A549 treated with AZD2906 at 1 μM for 4 hours (cell line): ENCODE data around the gene CCDC8. TPM values are rescaled to one million over a fixed set of nuclear protein-coding genes. Genes with fewer than 3 reads are reported as not detected.

Experiments
- total RNA-seq: library from RNA; stranded (reverse); fragments of 200-300 nt; extraction: Qiagen RNA extraction; gene quantifications from 5 replicates; pipeline ENCODE4 v1.2.3, GENCODE V29; 2022

The CCDC8 gene, protein sequence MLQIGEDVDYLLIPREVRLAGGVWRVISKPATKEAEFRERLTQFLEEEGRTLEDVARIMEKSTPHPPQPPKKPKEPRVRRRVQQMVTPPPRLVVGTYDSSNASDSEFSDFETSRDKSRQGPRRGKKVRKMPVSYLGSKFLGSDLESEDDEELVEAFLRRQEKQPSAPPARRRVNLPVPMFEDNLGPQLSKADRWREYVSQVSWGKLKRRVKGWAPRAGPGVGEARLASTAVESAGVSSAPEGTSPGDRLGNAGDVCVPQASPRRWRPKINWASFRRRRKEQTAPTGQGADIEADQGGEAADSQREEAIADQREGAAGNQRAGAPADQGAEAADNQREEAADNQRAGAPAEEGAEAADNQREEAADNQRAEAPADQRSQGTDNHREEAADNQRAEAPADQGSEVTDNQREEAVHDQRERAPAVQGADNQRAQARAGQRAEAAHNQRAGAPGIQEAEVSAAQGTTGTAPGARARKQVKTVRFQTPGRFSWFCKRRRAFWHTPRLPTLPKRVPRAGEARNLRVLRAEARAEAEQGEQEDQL
- not detected in 5 replicates for total RNA-seq

DNA sequence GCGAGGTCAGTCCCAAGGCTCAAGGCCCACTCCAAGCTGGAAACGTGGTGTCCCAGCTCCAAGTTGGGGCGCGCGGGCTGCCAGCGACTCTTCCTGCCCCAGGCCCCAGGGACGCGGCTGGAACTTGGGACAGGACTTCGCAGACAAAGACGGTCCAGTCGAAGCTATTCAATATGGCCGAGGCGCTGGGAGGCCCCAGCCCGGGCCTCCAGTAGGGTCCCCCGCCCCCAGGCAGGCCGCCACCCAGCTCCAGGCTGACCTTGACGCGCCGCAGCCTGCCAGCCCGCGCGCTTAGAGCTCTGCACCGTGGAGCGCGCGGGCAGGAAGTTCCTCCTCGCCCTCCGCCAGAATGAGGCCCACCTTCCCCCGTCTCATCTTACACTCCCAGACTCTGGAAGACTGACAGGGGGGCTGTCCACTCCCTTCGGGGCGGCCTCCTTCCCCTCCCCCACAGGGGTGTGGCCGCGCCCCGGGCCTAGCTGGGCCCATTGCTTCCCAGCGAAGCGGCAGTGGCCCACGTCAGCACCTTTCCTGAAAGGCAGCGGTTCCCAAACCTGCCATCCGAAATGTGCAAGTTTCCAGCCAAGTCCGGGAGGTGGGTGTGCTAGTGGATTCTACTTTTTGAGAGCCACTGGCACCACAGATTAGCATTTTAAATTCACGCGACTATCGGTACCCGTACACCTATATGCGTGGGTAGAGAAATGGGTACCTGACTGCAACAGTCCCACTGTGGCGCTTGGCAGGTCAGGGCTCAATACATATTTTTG is at the start of gene CCDC8:
CCDC8 (minus strand) TSS at position 303 of the 770 bp plus-strand sequence. CDS start 754 bp downstream, outside the sequence.

DNA sequence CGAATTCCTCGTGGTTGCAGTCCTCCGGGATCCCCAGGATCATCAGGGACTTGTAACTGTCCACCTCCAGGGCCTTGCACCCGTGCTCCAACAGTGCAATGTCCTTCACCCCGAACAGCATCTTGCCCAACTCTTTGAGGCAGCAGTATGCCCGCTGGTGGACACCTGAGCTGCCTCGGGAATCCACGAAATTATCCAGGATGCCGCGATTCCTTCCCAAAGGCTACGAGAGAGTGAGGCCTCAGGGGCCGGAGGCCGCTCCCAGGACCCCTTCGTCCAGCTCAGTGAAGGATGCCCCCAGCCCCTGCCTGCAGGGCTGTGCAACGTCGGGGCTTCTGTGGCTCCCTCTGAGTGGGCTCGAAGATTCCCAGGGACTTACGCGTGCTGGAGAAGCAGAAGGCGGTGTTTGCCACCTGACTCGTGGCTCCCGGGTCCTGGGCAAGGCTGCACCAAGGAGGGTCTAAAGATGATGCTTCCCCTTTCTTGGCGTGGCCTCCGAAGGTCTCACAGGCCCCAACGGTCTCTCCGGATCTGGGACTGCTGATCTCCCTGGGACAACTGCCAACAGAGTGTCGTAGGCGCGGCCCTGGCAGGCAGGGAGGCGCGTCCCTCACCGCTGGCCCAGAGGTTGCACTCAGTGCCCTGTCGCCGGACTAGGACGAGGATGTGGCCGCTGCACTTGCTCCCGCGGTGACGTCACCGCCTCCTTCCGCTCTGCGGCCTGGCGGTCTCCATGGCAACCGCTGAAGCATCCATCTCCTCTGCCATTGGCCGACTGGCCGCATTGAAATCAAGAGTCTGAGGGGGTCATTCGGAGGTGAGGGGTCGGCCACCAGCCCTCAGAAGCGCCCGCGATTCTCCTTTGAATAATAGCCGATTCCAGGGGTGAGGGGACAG is 15.1 kb upstream of the CCDC8 start, which contains the start of gene PNMA8C:
PNMA8C (minus strand) TSS at position 698 of the 897 bp plus-strand sequence; CDS start at position 121, 577 bp downstream.

Other genes with a start within 250 kb of the CCDC8 start
- 1.0 to 2.3 TPM (median 1.9 TPM) in 5 replicates for gene IGFL1, start 183.8 kb downstream of the CCDC8 start, total RNA-seq
- 0.03 to 0.13 TPM (median 0.07 TPM) in 4 of 5 replicates, not detected in the other for gene HIF3A, start 116.5 kb downstream of the CCDC8 start, total RNA-seq
- gene PPP5C, start 66.5 kb downstream of the CCDC8 start, total RNA-seq = 80.2 to 88.5 TPM (median 83.3 TPM) in 5 replicates
- not detected in 5 replicates for gene PNMA8C, start 15.4 kb upstream of the CCDC8 start, total RNA-seq
- 7.9 to 10.4 TPM (median 8.8 TPM) in 5 replicates for gene PNMA8A, start 58.0 kb upstream of the CCDC8 start, total RNA-seq
- not detected in 5 replicates for gene PNMA8B, start 82.3 kb upstream of the CCDC8 start, total RNA-seq
- gene CALM3, start 187.8 kb upstream of the CCDC8 start, total RNA-seq = 202 to 250 TPM (median 232 TPM) in 5 replicates
- gene PTGIR, start 211.5 kb upstream of the CCDC8 start, total RNA-seq = 0.03 to 0.09 TPM in 2 of 5 replicates, not detected in the others
- gene GNG8, start 222.6 kb upstream of the CCDC8 start, total RNA-seq = not detected in 5 replicates
- gene DACT3, start 247.6 kb upstream of the CCDC8 start, total RNA-seq = 0.22 to 0.36 TPM (median 0.28 TPM) in 5 replicates